DMS79 (cell line): ENCODE results near the gene RAB22A.

ENCODE experiments used
- DNase-seq: peaks from one replicate; lab custom pipeline; 2025; lab: John Stamatoyannopoulos, UW

Gene RAB22A

GRCh38 chr20:58303547-58303946, 6.0 kb upstream of the RAB22A start:
- peak; percentile 20 for DNase-seq

- no peak for DNase-seq
These were observed 4.5 kb upstream of the RAB22A start for GRCh38 chr20:58305061-58305460.

- DNase-seq: no peak
These were observed 2.9 kb upstream of the RAB22A start for GRCh38 chr20:58306421-58307261.

- DNase-seq: no peak
These were observed 2.2 kb upstream of the RAB22A start for GRCh38 chr20:58307270-58307669.

- DNase-seq: no peak
These were observed 1.2 kb upstream of the RAB22A start for GRCh38 chr20:58308290-58308679.

GRCh38 chr20:58308680-58309527, 611 bp upstream of the RAB22A start:
- no peak for DNase-seq

GRCh38 chr20:58310291-58310782, 822 bp downstream of the RAB22A start:
- no peak for DNase-seq

GRCh38 chr20:58312836-58313235, 3.3 kb downstream of the RAB22A start:
- no peak for DNase-seq

GRCh38 chr20:58313396-58313795, 3.9 kb downstream of the RAB22A start:
- DNase-seq: no peak

GRCh38 chr20:58321205-58321604, 11.7 kb downstream of the RAB22A start:
- no peak for DNase-seq

- no peak for DNase-seq
These were observed 12.6 kb downstream of the RAB22A start for GRCh38 chr20:58322083-58322482.

GRCh38 chr20:58325912-58326311, 16.4 kb downstream of the RAB22A start:
- no peak for DNase-seq

GRCh38 chr20:58327211-58327610, 17.7 kb downstream of the RAB22A start:
- DNase-seq: no peak

- DNase-seq: no peak
These were observed 19.3 kb downstream of the RAB22A start for GRCh38 chr20:58328836-58329235.

GRCh38 chr20:58329711-58330110, 20.2 kb downstream of the RAB22A start:
- no peak for DNase-seq

- no peak for DNase-seq
These were observed 20.7 kb downstream of the RAB22A start for GRCh38 chr20:58330249-58330648.

- no peak for DNase-seq
These were observed 21.2 kb downstream of the RAB22A start for GRCh38 chr20:58330687-58331086.

GRCh38 chr20:58331961-58332551, 22.5 kb downstream of the RAB22A start:
- DNase-seq: peak; percentile 6

- no peak for DNase-seq
These were observed 30.2 kb downstream of the RAB22A start for GRCh38 chr20:58339741-58340140.

- no peak for DNase-seq
These were observed 30.6 kb downstream of the RAB22A start for GRCh38 chr20:58340151-58340550.

GRCh38 chr20:58340853-58341252, 31.3 kb downstream of the RAB22A start:
- no peak for DNase-seq

GRCh38 chr20:58342104-58342945, 32.8 kb downstream of the RAB22A start:
- no peak for DNase-seq
